Thyroid gland (tissue), 4 donors: ENCODE data around the gene POLR1A.

Source experiments
- CTCF ChIP-seq, 6 experiments: fragments of 200-600 bp in 3 of 6; fragments of 450-650 bp in 3 of 6; sonication (generic) in 3 of 6; IDR thresholded peaks; one replicate each; pipeline ENCODE4 v1.5.1; 2016 to 2019; ENCODE audit warnings: antibody characterized with exemption in 6 of 6, mild to moderate bottlenecking in 2 of 6, inconsistent platforms in 1 of 6, moderate library complexity in 1 of 6
- POLR2A ChIP-seq, 2 donors: fragments of 450-650 bp; IDR thresholded peaks; one replicate each; pipeline ENCODE4 v1.6.1; 2017; ENCODE audit warnings: antibody characterized with exemption in 2 of 2, mild to moderate bottlenecking in 2 of 2, moderate library complexity in 1 of 2

- TF ChIP-seq CTCF (IDR thresholded peaks at IDR 0.05) (no peak), POLR2A (IDR thresholded peaks at IDR 0.05) (no peak)
Observed at GRCh38 chr2:86012007-86012712, 93.5 kb downstream of the POLR1A start.
